SK-N-SH treated with all-trans-retinoic acid at 6 μM for 48 hours (cell line): Measurements from ENCODE around the gene LCN12.

Experiments used
- ATAC-seq: fragments of 200-7000 bp; cut with Tn5 transposase; 3 replicates; pipeline ENCODE4 v1.9.1; 2020; ENCODE audit warnings: mild to moderate bottlenecking, moderate library complexity
- BACH2 ChIP-seq: fragments of 250-450 bp; sonication (Bioruptor Pico); IDR thresholded peaks from 2 replicates; pipeline ENCODE4 v1.9.0; 2021; ENCODE audit warnings: mild to moderate bottlenecking, borderline replicate concordance
- CSDC2 ChIP-seq: fragments of 250-450 bp; sonication (Bioruptor Pico); IDR thresholded peaks from 2 replicates; pipeline ENCODE4 v1.5.0; 2020; ENCODE audit warnings: mild to moderate bottlenecking, moderate library complexity
- ESRRG ChIP-seq: fragments of 250-450 bp; sonication (Bioruptor Pico); IDR thresholded peaks from 2 replicates; pipeline ENCODE4 v1.6.1; 2021; ENCODE audit warnings: mild to moderate bottlenecking
- GLIS3 ChIP-seq: fragments of 250-450 bp; sonication (Bioruptor Pico); IDR thresholded peaks from 2 replicates; pipeline ENCODE4 v1.5.0; 2020; ENCODE audit warnings: mild to moderate bottlenecking, moderate library complexity
- ISL1 ChIP-seq: fragments of 250-450 bp; sonication (Bioruptor Pico); IDR thresholded peaks from 2 replicates; pipeline ENCODE4 v2.1.2; 2022; ENCODE audit warnings: mild to moderate bottlenecking, moderate library complexity
- OSR1 ChIP-seq: fragments of 250-450 bp; sonication (Bioruptor Pico); IDR thresholded peaks from 2 replicates; pipeline ENCODE4 v1.8.0; 2022; ENCODE audit warnings: moderate library complexity, mild to moderate bottlenecking, inconsistent platforms
- PPARA ChIP-seq: fragments of 250-450 bp; sonication (Bioruptor Pico); IDR thresholded peaks from 2 replicates; pipeline ENCODE4 v1.5.0; 2020; ENCODE audit warnings: mild to moderate bottlenecking, borderline replicate concordance
- RARB ChIP-seq: fragments of 250-450 bp; sonication (Bioruptor Pico); IDR thresholded peaks from 2 replicates; pipeline ENCODE4 v1.8.0; 2021; ENCODE audit warnings: mild to moderate bottlenecking, moderate library complexity
- SNAI2 ChIP-seq: fragments of 250-450 bp; sonication (Bioruptor Pico); IDR thresholded peaks from 2 replicates; pipeline ENCODE4 v1.5.0; 2020; ENCODE audit warnings: mild to moderate bottlenecking, moderate library complexity
- TCF4 ChIP-seq: fragments of 250-450 bp; sonication (Bioruptor Pico); IDR thresholded peaks from 2 replicates; pipeline ENCODE4 v1.8.0; 2021; ENCODE audit warnings: mild to moderate bottlenecking, moderate library complexity, borderline replicate concordance
- ZC3H10 ChIP-seq: fragments of 250-450 bp; sonication (Bioruptor Pico); IDR thresholded peaks from 2 replicates; pipeline ENCODE4 v1.5.1; 2021; ENCODE audit warnings: mild to moderate bottlenecking, moderate library complexity
- ZFP3 ChIP-seq: fragments of 250-450 bp; sonication (Bioruptor Pico); IDR thresholded peaks from 2 replicates; pipeline ENCODE4 v1.5.0; 2020; ENCODE audit warnings: mild to moderate bottlenecking, moderate library complexity
- ZFP30 ChIP-seq: fragments of 450-650 bp; formaldehyde crosslinking; IDR thresholded peaks from 2 replicates; pipeline ENCODE4 v1.5.0; 2022; ENCODE audit warnings: mild to moderate bottlenecking, moderate library complexity
- ZNF565 ChIP-seq: fragments of 450-650 bp; formaldehyde crosslinking; conservative IDR thresholded peaks from 2 replicates; pipeline ENCODE4 v1.5.0; 2020; ENCODE audit warnings: low read depth, mild to moderate bottlenecking, moderate library complexity
- ZNF70 ChIP-seq: fragments of 450-650 bp; formaldehyde crosslinking; IDR thresholded peaks from 2 replicates; pipeline ENCODE4 v1.5.0; 2020; ENCODE audit warnings: mild to moderate bottlenecking, moderate library complexity
- ZNF8 ChIP-seq: fragments of 450-650 bp; formaldehyde crosslinking; IDR thresholded peaks from 2 replicates; pipeline ENCODE4 v1.5.0; 2020; ENCODE audit warnings: mild to moderate bottlenecking, moderate library complexity
- TF ChIP-seq, protein P1 (sequence below): fragments of 250-450 bp; sonication (Bioruptor Pico); IDR thresholded peaks from 2 replicates; pipeline ENCODE4 v1.5.0; 2020; ENCODE audit warnings: mild to moderate bottlenecking, moderate library complexity
- TF ChIP-seq, protein P2 (sequence below): fragments of 250-450 bp; sonication (Bioruptor Pico); IDR thresholded peaks from 2 replicates; pipeline ENCODE4 v1.8.0; 2021; ENCODE audit warnings: low read depth, mild to moderate bottlenecking, moderate library complexity, borderline replicate concordance
- TF ChIP-seq, protein P3 (sequence below): fragments of 250-450 bp; sonication (Bioruptor Pico); IDR thresholded peaks from 2 replicates; pipeline ENCODE4 v1.5.1; 2020; ENCODE audit warnings: low read depth, mild to moderate bottlenecking, moderate library complexity
- TF ChIP-seq, protein P4 (sequence below): fragments of 250-450 bp; sonication (Bioruptor Pico); IDR thresholded peaks from 2 replicates; pipeline ENCODE4 v1.8.0; 2020; ENCODE audit warnings: mild to moderate bottlenecking, moderate library complexity, borderline replicate concordance
- TF ChIP-seq, protein P5 (sequence below): fragments of 250-450 bp; sonication (Bioruptor Pico); IDR thresholded peaks from 2 replicates; pipeline ENCODE4 v1.5.1; 2021; ENCODE audit warnings: mild to moderate bottlenecking, moderate library complexity

Gene LCN12

DNA sequence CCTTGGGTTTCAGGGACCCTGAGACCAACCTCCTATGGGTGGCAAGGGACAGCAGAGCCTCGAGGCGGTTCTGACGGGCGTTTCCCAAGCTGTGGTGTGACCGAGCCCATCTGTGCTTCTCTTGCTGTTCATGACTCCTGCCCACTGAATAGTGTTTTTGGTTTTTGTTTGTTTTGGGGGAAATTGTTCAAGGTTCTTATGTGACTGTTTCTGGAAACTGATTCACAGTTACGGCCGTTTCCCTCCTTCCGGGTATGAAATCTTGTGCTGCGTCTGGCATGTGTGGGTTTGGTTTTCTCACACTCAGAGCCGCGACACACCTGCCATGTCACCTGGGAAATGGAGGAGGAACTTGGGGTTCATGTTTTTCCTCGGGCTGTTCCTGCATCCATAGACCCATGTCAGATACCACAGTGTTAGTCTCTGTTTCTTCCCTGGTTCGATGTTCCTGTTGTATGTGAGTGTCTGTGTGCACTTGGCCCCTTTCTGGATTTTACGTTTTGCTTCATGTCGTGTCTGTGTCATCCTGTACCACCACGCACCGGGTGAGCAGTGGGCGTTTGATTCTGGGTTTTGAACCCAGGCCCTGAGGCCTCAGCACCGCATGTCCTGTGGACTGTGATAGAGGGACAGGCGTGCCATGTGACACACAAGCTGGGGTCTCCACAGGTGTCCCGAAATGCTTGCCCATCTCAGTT is 36.3 kb upstream of the LCN12 start:
- no peak for ATAC-seq
- TF ChIP-seq ZNF70 (CRISPR knock-in tag) (no peak), TCF4 (CRISPR knock-in tag) (no peak), ZNF8 (CRISPR knock-in tag) (no peak), OSR1 (CRISPR knock-in tag) (no peak), GLIS3 (CRISPR knock-in tag) (no peak), RARB (no peak)
- TF ChIP-seq, protein P1, sequence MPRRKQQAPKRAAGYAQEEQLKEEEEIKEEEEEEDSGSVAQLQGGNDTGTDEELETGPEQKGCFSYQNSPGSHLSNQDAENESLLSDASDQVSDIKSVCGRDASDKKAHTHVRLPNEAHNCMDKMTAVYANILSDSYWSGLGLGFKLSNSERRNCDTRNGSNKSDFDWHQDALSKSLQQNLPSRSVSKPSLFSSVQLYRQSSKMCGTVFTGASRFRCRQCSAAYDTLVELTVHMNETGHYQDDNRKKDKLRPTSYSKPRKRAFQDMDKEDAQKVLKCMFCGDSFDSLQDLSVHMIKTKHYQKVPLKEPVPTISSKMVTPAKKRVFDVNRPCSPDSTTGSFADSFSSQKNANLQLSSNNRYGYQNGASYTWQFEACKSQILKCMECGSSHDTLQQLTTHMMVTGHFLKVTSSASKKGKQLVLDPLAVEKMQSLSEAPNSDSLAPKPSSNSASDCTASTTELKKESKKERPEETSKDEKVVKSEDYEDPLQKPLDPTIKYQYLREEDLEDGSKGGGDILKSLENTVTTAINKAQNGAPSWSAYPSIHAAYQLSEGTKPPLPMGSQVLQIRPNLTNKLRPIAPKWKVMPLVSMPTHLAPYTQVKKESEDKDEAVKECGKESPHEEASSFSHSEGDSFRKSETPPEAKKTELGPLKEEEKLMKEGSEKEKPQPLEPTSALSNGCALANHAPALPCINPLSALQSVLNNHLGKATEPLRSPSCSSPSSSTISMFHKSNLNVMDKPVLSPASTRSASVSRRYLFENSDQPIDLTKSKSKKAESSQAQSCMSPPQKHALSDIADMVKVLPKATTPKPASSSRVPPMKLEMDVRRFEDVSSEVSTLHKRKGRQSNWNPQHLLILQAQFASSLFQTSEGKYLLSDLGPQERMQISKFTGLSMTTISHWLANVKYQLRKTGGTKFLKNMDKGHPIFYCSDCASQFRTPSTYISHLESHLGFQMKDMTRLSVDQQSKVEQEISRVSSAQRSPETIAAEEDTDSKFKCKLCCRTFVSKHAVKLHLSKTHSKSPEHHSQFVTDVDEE (CRISPR knock-in tag) = no peak
- TF ChIP-seq, protein P2, sequence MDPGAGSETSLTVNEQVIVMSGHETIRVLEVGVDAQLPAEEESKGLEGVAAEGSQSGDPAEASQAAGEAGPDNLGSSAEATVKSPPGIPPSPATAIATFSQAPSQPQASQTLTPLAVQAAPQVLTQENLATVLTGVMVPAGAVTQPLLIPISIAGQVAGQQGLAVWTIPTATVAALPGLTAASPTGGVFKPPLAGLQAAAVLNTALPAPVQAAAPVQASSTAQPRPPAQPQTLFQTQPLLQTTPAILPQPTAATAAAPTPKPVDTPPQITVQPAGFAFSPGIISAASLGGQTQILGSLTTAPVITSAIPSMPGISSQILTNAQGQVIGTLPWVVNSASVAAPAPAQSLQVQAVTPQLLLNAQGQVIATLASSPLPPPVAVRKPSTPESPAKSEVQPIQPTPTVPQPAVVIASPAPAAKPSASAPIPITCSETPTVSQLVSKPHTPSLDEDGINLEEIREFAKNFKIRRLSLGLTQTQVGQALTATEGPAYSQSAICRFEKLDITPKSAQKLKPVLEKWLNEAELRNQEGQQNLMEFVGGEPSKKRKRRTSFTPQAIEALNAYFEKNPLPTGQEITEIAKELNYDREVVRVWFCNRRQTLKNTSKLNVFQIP (CRISPR knock-in tag) = no peak

DNA sequence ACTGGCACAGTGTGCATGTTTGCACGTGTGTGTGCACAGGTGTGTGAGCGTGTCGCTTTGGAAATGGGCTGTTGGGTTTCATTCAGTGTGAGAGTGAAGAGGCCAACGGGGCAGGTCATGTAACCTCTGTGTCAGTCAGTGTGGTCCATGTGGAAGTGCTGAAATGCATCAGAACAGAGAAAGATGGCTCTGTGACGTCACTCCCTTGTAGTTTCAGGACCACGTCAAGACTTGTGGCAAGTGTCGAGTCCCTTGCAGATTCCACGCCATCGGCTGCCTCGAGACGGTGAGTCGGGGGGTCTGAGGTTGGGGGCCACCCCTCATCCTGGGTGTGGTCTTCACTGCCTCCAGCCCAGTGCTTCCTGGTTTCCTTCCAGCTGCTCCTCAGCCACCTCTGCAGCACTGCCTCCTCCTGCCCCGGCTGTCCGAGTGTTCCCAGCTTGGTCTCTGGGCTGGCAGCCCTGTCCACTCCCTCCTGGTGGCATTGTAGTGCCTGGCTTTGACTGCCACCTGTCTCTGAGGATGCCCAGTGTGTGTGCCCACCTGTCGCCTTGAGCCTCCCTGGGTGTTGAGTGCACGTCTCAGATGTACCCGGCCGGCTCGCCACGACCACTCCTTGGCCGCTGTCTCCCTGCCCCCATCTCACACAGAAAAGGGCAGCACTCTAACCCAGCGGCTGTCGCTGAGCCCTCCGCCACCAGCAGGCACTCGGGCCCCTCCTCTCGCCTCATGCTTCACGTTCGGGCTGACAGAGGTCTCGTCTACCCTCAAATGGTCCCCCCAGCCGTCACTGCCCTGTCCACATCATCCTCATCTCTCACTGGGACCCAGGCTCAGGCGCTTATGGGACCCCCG is 35.5 kb upstream of the LCN12 start:
- ATAC-seq = no peak
- TF ChIP-seq ESRRG (CRISPR knock-in tag) (no peak), ZFP30 (CRISPR knock-in tag) (no peak), ZNF8 (CRISPR knock-in tag) (no peak), ZFP3 (CRISPR knock-in tag) (no peak), ZNF565 (CRISPR knock-in tag) (no peak), BACH2 (no peak), SNAI2 (CRISPR knock-in tag) (no peak), ZC3H10 (CRISPR knock-in tag) (no peak), ISL1 (CRISPR knock-in tag) (no peak), ZNF70 (CRISPR knock-in tag) (no peak), CSDC2 (CRISPR knock-in tag) (no peak), OSR1 (CRISPR knock-in tag) (no peak), TCF4 (CRISPR knock-in tag) (no peak), PPARA (CRISPR knock-in tag) (no peak), RARB (no peak)
- TF ChIP-seq, protein P3, sequence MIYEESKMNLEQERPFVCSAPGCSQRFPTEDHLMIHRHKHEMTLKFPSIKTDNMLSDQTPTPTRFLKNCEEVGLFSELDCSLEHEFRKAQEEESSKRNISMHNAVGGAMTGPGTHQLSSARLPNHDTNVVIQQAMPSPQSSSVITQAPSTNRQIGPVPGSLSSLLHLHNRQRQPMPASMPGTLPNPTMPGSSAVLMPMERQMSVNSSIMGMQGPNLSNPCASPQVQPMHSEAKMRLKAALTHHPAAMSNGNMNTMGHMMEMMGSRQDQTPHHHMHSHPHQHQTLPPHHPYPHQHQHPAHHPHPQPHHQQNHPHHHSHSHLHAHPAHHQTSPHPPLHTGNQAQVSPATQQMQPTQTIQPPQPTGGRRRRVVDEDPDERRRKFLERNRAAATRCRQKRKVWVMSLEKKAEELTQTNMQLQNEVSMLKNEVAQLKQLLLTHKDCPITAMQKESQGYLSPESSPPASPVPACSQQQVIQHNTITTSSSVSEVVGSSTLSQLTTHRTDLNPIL (CRISPR knock-in tag) = no peak
- TF ChIP-seq, protein P2 (CRISPR knock-in tag) = no peak
- TF ChIP-seq, protein P1 (CRISPR knock-in tag) = no peak
- TF ChIP-seq, protein P4, sequence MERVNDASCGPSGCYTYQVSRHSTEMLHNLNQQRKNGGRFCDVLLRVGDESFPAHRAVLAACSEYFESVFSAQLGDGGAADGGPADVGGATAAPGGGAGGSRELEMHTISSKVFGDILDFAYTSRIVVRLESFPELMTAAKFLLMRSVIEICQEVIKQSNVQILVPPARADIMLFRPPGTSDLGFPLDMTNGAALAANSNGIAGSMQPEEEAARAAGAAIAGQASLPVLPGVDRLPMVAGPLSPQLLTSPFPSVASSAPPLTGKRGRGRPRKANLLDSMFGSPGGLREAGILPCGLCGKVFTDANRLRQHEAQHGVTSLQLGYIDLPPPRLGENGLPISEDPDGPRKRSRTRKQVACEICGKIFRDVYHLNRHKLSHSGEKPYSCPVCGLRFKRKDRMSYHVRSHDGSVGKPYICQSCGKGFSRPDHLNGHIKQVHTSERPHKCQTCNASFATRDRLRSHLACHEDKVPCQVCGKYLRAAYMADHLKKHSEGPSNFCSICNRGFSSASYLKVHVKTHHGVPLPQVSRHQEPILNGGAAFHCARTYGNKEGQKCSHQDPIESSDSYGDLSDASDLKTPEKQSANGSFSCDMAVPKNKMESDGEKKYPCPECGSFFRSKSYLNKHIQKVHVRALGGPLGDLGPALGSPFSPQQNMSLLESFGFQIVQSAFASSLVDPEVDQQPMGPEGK (CRISPR knock-in tag) = no peak
- TF ChIP-seq, protein P5, sequence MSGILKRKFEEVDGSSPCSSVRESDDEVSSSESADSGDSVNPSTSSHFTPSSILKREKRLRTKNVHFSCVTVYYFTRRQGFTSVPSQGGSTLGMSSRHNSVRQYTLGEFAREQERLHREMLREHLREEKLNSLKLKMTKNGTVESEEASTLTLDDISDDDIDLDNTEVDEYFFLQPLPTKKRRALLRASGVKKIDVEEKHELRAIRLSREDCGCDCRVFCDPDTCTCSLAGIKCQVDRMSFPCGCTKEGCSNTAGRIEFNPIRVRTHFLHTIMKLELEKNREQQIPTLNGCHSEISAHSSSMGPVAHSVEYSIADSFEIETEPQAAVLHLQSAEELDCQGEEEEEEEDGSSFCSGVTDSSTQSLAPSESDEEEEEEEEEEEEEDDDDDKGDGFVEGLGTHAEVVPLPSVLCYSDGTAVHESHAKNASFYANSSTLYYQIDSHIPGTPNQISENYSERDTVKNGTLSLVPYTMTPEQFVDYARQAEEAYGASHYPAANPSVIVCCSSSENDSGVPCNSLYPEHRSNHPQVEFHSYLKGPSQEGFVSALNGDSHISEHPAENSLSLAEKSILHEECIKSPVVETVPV (CRISPR knock-in tag) = no peak
